Anterior cingulate cortex (tissue), 58 donors: Measurements from ENCODE around the gene DNMT3B.
"Not testable (repeated sequence)": the region's sequence is repeated elsewhere in the genome, so short reads cannot be mapped to it uniquely, and the experiment has no call there.

ENCODE experiments used
- DNase-seq, 58 donors: peaks; one replicate each; lab custom pipeline; 2025; lab: John Stamatoyannopoulos, UW

Gene DNMT3B

GRCh38 chr20:32786059-32786760 is 24.0 kb downstream of the DNMT3B start:
- no peak for DNase-seq

GRCh38 chr20:32787168-32787567 is 25.0 kb downstream of the DNMT3B start:
- no peak for DNase-seq

- peak in 56 of 58 donors; percentile 9 to 87 (median 58) for DNase-seq
These were observed 27.9 kb downstream of the DNMT3B start for GRCh38 chr20:32789896-32790750.

- DNase-seq, result no peak
These were observed 28.5 kb downstream of the DNMT3B start for GRCh38 chr20:32790751-32791057.

GRCh38 chr20:32792316-32792715 is 30.1 kb downstream of the DNMT3B start:
- DNase-seq, result peak in 8 of 58 donors; percentile 6 to 33 (median 12)

GRCh38 chr20:32792731-32793458 is 30.7 kb downstream of the DNMT3B start:
- no peak for DNase-seq

GRCh38 chr20:32796383-32796948 is 34.3 kb downstream of the DNMT3B start:
- no peak for DNase-seq

- DNase-seq, result no peak
These were observed 34.8 kb downstream of the DNMT3B start for GRCh38 chr20:32796981-32797451.

GRCh38 chr20:32797571-32797970 is 35.4 kb downstream of the DNMT3B start:
- DNase-seq, result not testable (repeated sequence)

- DNase-seq, result no peak
These were observed 36.1 kb downstream of the DNMT3B start for GRCh38 chr20:32798046-32798981.

- DNase-seq, result no peak
These were observed 40.9 kb downstream of the DNMT3B start for GRCh38 chr20:32803092-32803491.

GRCh38 chr20:32804022-32804715 is 42.0 kb downstream of the DNMT3B start:
- no peak for DNase-seq

- no peak for DNase-seq
These were observed 42.6 kb downstream of the DNMT3B start for GRCh38 chr20:32804817-32805216.

- no peak for DNase-seq
These were observed 43.5 kb downstream of the DNMT3B start for GRCh38 chr20:32805721-32806120.

- no peak for DNase-seq
These were observed 44.2 kb downstream of the DNMT3B start for GRCh38 chr20:32806356-32806755.

GRCh38 chr20:32807706-32808105 is 45.5 kb downstream of the DNMT3B start:
- no peak for DNase-seq

GRCh38 chr20:32808438-32808837 is 46.3 kb downstream of the DNMT3B start:
- DNase-seq, result no peak

- no peak for DNase-seq
These were observed 47.7 kb downstream of the DNMT3B start for GRCh38 chr20:32809907-32810306.

- no peak for DNase-seq
These were observed 48.8 kb downstream of the DNMT3B start for GRCh38 chr20:32810941-32811340.
